ENCODE measurements around the gene SYNPO2. TPM values are rescaled to one million over a fixed set of nuclear protein-coding genes. Genes with fewer than 3 reads are reported as not detected.
A peak's percentile ranks its signal among the peaks of the same experiment; 100 is the strongest.

The SYNPO2 gene
- total RNA-seq, 4 donors from 2014 or later, result 144 to 400 (median 228) TPM

DNA sequence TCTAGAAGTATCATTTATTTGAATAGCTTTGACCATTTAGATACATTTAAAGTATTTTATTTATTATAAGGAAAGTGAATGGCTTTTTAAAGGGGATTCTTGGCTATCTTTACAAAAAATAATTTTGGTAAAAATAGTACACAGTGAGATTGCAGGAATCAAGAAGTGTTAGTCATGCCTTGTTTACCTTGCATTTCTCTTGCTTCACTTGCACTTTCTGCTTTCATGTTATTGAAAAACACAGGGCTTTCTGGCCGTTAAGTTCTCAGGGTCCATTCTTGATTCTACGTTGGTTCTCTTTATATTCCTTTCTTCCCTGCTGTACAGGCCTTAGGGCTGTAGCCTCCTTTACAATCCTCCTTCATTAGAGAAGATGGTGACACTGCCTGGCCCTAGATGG, 30.9 kb upstream of the SYNPO2 start:
- intact Hi-C loops (cut with DNase I; ENCODE audit: low total_unique reads), result no loop called here
- Histone ChIP-seq H3K27ac (peak overlapping the region in 1 of 2 donors; percentile 53), H3K36me3 (no peaks in the 10 kb centered on the region), H3K4me1 (no peaks in the 10 kb centered on the region), H3K9me3 (no peaks in the 10 kb centered on the region), H3K27me3 (no peaks in the 10 kb centered on the region), H3K4me3 (no peak overlapping the region)
- TF ChIP-seq, protein P1, sequence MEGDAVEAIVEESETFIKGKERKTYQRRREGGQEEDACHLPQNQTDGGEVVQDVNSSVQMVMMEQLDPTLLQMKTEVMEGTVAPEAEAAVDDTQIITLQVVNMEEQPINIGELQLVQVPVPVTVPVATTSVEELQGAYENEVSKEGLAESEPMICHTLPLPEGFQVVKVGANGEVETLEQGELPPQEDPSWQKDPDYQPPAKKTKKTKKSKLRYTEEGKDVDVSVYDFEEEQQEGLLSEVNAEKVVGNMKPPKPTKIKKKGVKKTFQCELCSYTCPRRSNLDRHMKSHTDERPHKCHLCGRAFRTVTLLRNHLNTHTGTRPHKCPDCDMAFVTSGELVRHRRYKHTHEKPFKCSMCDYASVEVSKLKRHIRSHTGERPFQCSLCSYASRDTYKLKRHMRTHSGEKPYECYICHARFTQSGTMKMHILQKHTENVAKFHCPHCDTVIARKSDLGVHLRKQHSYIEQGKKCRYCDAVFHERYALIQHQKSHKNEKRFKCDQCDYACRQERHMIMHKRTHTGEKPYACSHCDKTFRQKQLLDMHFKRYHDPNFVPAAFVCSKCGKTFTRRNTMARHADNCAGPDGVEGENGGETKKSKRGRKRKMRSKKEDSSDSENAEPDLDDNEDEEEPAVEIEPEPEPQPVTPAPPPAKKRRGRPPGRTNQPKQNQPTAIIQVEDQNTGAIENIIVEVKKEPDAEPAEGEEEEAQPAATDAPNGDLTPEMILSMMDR (IDR thresholded peaks at IDR 0.05), result no peak
- no peak for TF ChIP-seq POLR2A (IDR thresholded peaks at IDR 0.05)
- DNase-seq, result no peak

DNA sequence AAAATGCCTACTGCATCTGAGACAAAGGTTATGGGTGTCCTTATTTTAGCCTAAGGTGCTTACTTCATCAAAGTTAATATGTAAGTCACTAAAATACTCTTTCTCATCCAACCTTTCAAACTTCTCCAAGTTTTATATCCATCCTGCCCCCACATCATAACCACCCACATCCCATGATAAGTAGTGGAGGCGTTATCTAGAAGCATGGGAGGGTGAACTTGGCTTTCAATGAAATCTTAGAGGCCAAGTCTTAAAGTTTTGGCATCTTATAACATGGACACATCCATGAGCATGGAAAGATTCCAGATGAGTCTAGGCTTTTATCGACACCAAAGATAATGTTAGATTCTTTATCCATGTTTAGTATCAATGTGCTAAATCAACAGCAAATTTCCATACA, 29.9 kb upstream of the SYNPO2 start:
- intact Hi-C loops (cut with DNase I; ENCODE audit: low total_unique reads), result no loop called here
- Histone ChIP-seq H3K36me3 (no peaks in the 10 kb centered on the region), H3K27me3 (no peaks in the 10 kb centered on the region), H3K4me1 (no peaks in the 10 kb centered on the region), H3K27ac (peak overlapping the region in 1 of 2 donors; percentile 53), H3K9me3 (no peaks in the 10 kb centered on the region), H3K4me3 (no peak overlapping the region)
- TF ChIP-seq POLR2A (IDR thresholded peaks at IDR 0.05), result no peak
- TF ChIP-seq, protein P1 (IDR thresholded peaks at IDR 0.05), result no peak
- no peak for DNase-seq

DNA sequence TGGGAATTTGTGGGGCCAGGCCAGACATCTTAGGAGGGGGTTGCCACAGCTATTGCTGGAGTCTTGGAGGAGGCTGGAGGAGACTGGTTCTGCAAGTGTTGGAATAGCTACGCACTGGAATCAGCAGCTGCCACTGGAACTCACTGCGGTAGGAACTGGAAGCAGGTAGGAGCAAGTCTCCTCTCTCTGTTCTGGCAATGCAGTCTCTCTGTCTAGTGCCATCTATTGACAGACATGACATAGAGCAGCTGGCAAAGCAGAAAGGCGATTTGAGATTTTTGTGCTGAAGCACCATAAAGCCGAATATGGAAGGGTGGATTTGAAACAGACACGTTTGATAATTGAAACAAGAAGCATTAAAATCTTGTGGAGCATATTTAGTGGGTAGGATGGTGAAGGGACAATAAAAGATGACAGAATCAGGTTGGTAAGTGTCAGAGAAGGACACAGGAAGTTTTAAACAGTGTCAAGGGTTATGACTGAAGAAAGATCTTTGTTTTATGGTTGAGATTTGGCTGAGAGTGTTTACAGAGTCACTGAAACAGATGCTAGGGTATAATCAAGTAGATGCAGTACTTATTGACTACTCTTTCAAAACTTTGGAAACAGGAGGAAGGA, 23.5 kb upstream of the SYNPO2 start:
- TF ChIP-seq, protein P1 (IDR thresholded peaks at IDR 0.05), result peak; percentile 40 to 59 (median 50)
- no peak for TF ChIP-seq POLR2A (IDR thresholded peaks at IDR 0.05)
- H3K27ac ChIP-seq, result no peak overlapping the region
- intact Hi-C loops (cut with DNase I; ENCODE audit: low total_unique reads), result no loop called here
- peak in 1 of 2 donors; percentile 28 for DNase-seq
- no peak overlapping the region for H3K4me3 ChIP-seq
- no peaks in the 10 kb centered on the region for H3K9me3 ChIP-seq
- peaks cover 4 to 5% of the 10 kb centered on the region in 2 donors for H3K4me1 ChIP-seq
- H3K27me3 ChIP-seq, result no peaks in the 10 kb centered on the region
- no peaks in the 10 kb centered on the region for H3K36me3 ChIP-seq

DNA sequence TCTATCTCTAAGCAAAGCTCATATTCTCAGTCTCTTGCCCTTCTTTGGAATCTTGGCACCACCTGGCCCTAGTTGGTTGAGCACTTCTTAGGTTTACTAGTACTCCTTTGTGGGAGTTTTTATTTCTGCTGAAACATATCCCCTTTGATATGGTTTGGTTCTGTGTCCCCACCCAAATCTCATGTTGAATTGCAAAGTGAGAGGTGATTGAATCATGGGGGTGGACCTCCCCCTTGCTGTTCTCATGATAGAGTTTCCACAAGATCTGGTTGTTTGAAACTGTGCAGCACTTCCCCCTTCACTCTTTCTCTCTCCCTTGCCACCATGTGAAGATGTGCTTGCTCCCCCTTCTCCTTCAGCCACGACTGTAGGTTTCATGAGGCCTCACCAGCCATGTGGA, 22.2 kb upstream of the SYNPO2 start:
- Histone ChIP-seq H3K27ac (no peak overlapping the region), H3K4me3 (no peak overlapping the region), H3K36me3 (no peaks in the 10 kb centered on the region), H3K9me3 (no peaks in the 10 kb centered on the region), H3K4me1 (peaks cover 5 to 6% of the 10 kb centered on the region in 2 donors), H3K27me3 (no peaks in the 10 kb centered on the region)
- DNase-seq, result no peak
- TF ChIP-seq, protein P1 (IDR thresholded peaks at IDR 0.05), result no peak
- TF ChIP-seq POLR2A (IDR thresholded peaks at IDR 0.05), result no peak
- intact Hi-C loops (cut with DNase I; ENCODE audit: low total_unique reads), result no loop called here

DNA sequence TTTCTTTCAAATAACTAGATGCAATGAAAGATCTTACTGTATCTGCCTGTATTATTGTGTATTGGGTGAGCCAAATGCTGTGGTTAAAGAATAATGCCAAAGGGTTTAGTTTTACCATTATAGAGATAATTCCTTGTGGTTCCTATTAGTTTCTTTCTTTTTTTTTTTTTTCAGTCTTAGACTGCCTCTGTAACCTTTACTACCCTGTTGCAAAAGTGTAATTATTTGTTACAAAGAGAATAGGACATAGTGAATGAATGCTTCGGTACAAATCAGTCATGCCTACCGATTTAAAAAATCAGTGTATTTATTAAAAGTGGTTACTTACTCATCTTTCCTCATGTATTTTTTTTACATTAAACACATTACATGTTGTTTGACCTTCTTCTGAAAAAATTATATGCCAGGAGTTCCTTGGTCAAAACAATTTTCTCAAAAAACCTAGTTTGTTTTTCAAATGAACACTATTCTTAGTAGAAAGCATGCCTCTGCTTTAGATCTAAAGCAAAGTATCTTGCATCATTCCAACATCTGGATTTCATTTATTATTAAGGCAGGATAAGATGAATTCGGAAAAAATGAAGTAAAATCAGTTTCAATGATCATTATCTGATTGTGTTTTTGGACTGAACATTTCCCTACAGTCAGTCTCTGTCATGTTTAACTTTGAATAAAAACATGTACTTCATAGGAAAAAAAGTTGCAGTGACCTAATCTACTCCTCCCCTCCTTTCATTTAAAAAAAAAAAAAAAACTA, 21.2 kb upstream of the SYNPO2 start:
- intact Hi-C loops (cut with DNase I; ENCODE audit: low total_unique reads), result no loop called here
- Histone ChIP-seq H3K27me3 (no peaks in the 10 kb centered on the region), H3K36me3 (no peaks in the 10 kb centered on the region), H3K4me3 (no peak overlapping the region), H3K4me1 (peaks cover 5 to 6% of the 10 kb centered on the region in 2 donors), H3K9me3 (no peaks in the 10 kb centered on the region), H3K27ac (peak overlapping the region in 1 of 2 donors; percentile 37)
- TF ChIP-seq POLR2A (IDR thresholded peaks at IDR 0.05), result no peak
- TF ChIP-seq, protein P1 (IDR thresholded peaks at IDR 0.05), result no peak
- no peak for DNase-seq
